K562 (cell line): Measurements from ENCODE around the gene STAB1. TPM values are rescaled to one million over a fixed set of nuclear protein-coding genes. Genes with fewer than 3 reads are reported as not detected.

Experiments
- BHLHE40 ChIP-seq: IDR thresholded peaks from 2 replicates; pipeline ENCODE4 v1.6.1; 2011; ENCODE audit warnings: low read length, improper control_type of control experiment
- CBX2 ChIP-seq: fragments of 200-600 bp; sonication (generic); IDR thresholded peaks from one replicate; pipeline ENCODE4 v1.6.1; 2012; ENCODE audit warnings: mild to moderate bottlenecking, low read length, inconsistent platforms; ENCODE audit not compliant: insufficient read depth, poor library complexity, severe bottlenecking
- CHD4 ChIP-seq: fragments of 200-600 bp; sonication (generic); IDR thresholded peaks from 3 replicates; pipeline ENCODE4 v1.6.1; 2012; ENCODE audit warnings: low read depth, mild to moderate bottlenecking, mixed read lengths, low read length, inconsistent platforms; ENCODE audit not compliant: insufficient read depth, insufficient replicate concordance, poor library complexity, severe bottlenecking
- DMBX1 ChIP-seq: fragments of 250-450 bp; sonication (Bioruptor Pico); IDR thresholded peaks from 2 replicates; pipeline ENCODE4 v1.8.0; 2022; ENCODE audit warnings: inconsistent platforms, mild to moderate bottlenecking, moderate library complexity, borderline replicate concordance
- DNMT1 ChIP-seq: fragments of 450-650 bp; IDR thresholded peaks from 2 replicates; pipeline ENCODE4 v1.6.1; 2016; ENCODE audit warnings: antibody characterized with exemption, mild to moderate bottlenecking
- FOS ChIP-seq: IDR thresholded peaks from 3 replicates; pipeline ENCODE4 v1.6.1; 2011; ENCODE audit not compliant: insufficient read length; ENCODE audit errors: extremely low read depth
- FOXA1 ChIP-seq: fragments of 450-650 bp; IDR thresholded peaks from 2 replicates; pipeline ENCODE4 v1.6.1; 2016; ENCODE audit warnings: mild to moderate bottlenecking, borderline replicate concordance
- FOXK1 ChIP-seq: sonication (generic); formaldehyde crosslinking; IDR thresholded peaks from 2 replicates; pipeline ENCODE4 v1.8.0; 2022; ENCODE audit warnings: missing genetic modification reagents, mild to moderate bottlenecking, borderline replicate concordance
- MAFF ChIP-seq: IDR thresholded peaks from 2 replicates; pipeline ENCODE4 v1.6.1; 2012; ENCODE audit warnings: low read length, improper control_type of control experiment
- MTA3 ChIP-seq: fragments of 450-650 bp; formaldehyde crosslinking; IDR thresholded peaks from 2 replicates; pipeline ENCODE4 v1.6.1; 2017; ENCODE audit warnings: mild to moderate bottlenecking, borderline replicate concordance
- NFYB ChIP-seq: IDR thresholded peaks from 2 replicates; pipeline ENCODE4 v1.6.1; 2011; ENCODE audit warnings: mild to moderate bottlenecking, moderate library complexity; ENCODE audit not compliant: insufficient read length; ENCODE audit errors: extremely low read depth
- RFX5 ChIP-seq: IDR thresholded peaks from 2 replicates; pipeline ENCODE4 v1.6.1; 2011; ENCODE audit warnings: low read depth, mild to moderate bottlenecking, improper control_type of control experiment, low read length
- SFPQ ChIP-seq: fragments of 200-400 bp; formaldehyde crosslinking; IDR thresholded peaks from 2 replicates; pipeline ENCODE4 v1.6.1; 2017; ENCODE audit warnings: mild to moderate bottlenecking, low read depth, low read length, moderate library complexity
- SNIP1 ChIP-seq: fragments of 450-650 bp; IDR thresholded peaks from 2 replicates; pipeline ENCODE4 v1.7.1; 2017; ENCODE audit warnings: low read depth, mild to moderate bottlenecking
- U2AF2 ChIP-seq: fragments of 200-400 bp; formaldehyde crosslinking; optimal IDR thresholded peaks from 2 replicates; pipeline ENCODE3; 2017; ENCODE audit warnings: low read depth, mild to moderate bottlenecking, low read length
- ZBTB11 ChIP-seq, 3 experiments: fragments of 200-800 bp in 1 of 3; fragments of 250-450 bp in 1 of 3; fragments of 450-650 bp in 1 of 3; sonication (Bioruptor Pico) in 1 of 3; sonication (Bioruptor generic) in 1 of 3; formaldehyde crosslinking in 1 of 3; IDR thresholded peaks; 2 replicates each; pipeline versions ENCODE4 v1.6.1 to v1.8.0; 2016 to 2022; ENCODE audit warnings: mild to moderate bottlenecking in 2 of 3, missing genetic modification characterization in 2 of 3, missing compliant biosample characterization in 1 of 3, moderate library complexity in 1 of 3
- ZBTB5 ChIP-seq: fragments of 450-650 bp; IDR thresholded peaks from 2 replicates; pipeline ENCODE4 v1.6.1; 2017; ENCODE audit warnings: antibody characterized with exemption
- ZNF174 ChIP-seq: fragments of 250-450 bp; sonication (Bioruptor Pico); IDR thresholded peaks from 2 replicates; pipeline ENCODE4 v1.4.0; 2020; ENCODE audit warnings: mild to moderate bottlenecking
- ZNF395 ChIP-seq: fragments of 200-800 bp; sonication (Bioruptor generic); IDR thresholded peaks from 2 replicates; pipeline ENCODE4 v1.6.1; 2017; ENCODE audit warnings: missing genetic modification characterization, missing compliant biosample characterization
- ZNF717 ChIP-seq: fragments of 250-450 bp; sonication (Bioruptor Pico); IDR thresholded peaks from 2 replicates; pipeline ENCODE4 v1.5.0; 2021
- polyA plus RNA-seq, 8 experiments: library from polyadenylated mRNA; depleted of rRNA in 4 of 8; stranded (reverse) in 5 of 8; unstranded in 3 of 8; fragments of >200 nt; fragmentation: Nextera tagmentation in 2 of 8; fragmentation: Illumina TruSeq in 1 of 8; extraction: Ambion mirVana in 2 of 8; extraction: Trizol in 1 of 8; gene quantifications; 2 replicates each; pipeline versions ENCODE4 v1.2.1 to v1.2.3, GENCODE V29; 2011 to 2014; ENCODE audit warnings: inconsistent platforms in 1 of 8, missing spikeins in 1 of 8
- total RNA-seq, 7 experiments: library from RNA; depleted of rRNA in 6 of 7; stranded (reverse); fragments of >200 nt in 6 of 7; fragmentation: Illumina TruSeq in 2 of 7; extraction: Trizol in 2 of 7; gene quantifications; 2 replicates each; pipeline versions ENCODE4 v1.2.1 to v1.2.3, GENCODE V29; 2011 to 2021; ENCODE audit warnings: low replicate concordance in 1 of 7

The STAB1 gene
- total and polyA plus RNA-seq, 9 of the 15 experiments (the other 6 are each of a cell fraction or from before 2014, with no cell fraction given), result 0.20 to 3.9 (median 1.2) TPM

GRCh38 chr3:52532517-52532837 is 37.3 kb downstream of the STAB1 start (continued):
- TF ChIP-seq ZBTB5 (no peak), DNMT1 (no peak), ZNF395 (CRISPR knock-in tag) (no peak), SFPQ (no peak), CBX2 (no peak), SNIP1 (no peak), MAFF (no peak), FOXA1 (no peak), CHD4 (no peak), ZBTB11 (CRISPR knock-in tag; IDR thresholded peaks at IDR 0.05) (no peak), U2AF2 (no peak), NFYB (no peak), FOXK1 (no peak), MTA3 (0 out of 2 replicates have a peak, but pooled peaks have one; percentile 35), ZNF174 (no peak), RFX5 (no peak), ZNF717 (CRISPR knock-in tag) (no peak), BHLHE40 (no peak), DMBX1 (no peak), FOS (no peak)
